ENCODE measurements around the gene SND1. TPM values are rescaled to one million over a fixed set of nuclear protein-coding genes. Genes with fewer than 3 reads are reported as not detected.

SND1 gene
- 100 to 1,000 TPM; 108 to 123 TPM for total RNA-seq
- long read RNA-seq, transcript SND1-201 (24 exons, 3,476 nt): major isoform, 61 of 150 reads
- long read RNA-seq, partial matches to known transcripts: 79 of 150 reads
- long read RNA-seq, other reads (novel, unspliced or antisense): 10 of 150 reads

- peak; percentile 94 for ATAC-seq
- intact Hi-C loops (cut with DNase I, micrococcal nuclease): no loop called here
- DNase-seq: peak; percentile 99 to 100
These were observed at the start of gene SND1 for GRCh38 chr7:127651556-127652332. TSS of gene SND1 (plus strand) at chr7:127652194. CDS start at chr7:127652374, 180 bp downstream.

DNA sequence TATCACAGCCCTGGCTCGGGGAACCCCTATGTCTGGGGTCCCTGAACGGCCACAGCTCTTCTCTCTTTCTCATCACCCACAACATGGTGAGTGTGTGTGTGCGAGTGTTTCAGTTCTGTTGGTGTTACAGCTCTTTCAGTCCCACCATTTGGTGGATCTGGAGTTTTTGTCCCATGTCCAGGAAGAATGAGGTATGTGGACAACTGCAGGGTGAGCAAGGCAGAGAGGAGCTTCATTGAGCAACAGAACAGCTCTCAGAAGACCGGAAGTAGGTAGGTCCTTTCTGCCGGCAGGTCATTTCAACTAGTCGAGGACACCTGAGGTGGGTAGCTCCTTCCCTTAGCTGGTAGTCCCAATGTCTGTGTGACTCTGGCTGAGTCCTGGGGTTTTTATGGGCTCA, 43.5 kb upstream of the SND1 start:
- no peak for ATAC-seq

DNA sequence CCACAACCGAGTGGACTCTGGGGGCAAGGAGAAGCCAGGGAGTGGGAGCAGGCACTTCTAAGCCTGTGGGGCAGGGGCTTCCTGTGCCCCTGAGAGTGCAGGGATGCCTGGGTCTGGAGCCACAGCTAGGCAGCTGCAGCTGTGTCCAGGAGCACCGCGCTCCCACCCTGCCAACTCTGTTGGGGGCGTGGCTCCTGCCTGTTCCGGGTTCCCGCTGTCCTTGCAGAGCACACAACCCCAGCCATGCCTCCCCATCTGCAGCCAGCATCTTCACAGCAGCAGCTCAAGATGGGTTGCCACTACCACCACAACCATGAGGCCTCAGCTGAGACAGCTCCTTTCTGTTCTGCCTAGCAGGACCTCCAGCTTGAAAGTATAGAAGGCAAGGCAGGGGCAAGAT, 42.7 kb upstream of the SND1 start:
- ATAC-seq (no peak), DNase-seq (no peak)
- intact Hi-C loops (cut with DNase I, micrococcal nuclease): no loop called here

More for the DNA sequence above, 43.5 kb upstream of the SND1 start:
- no peak for DNase-seq
- intact Hi-C loops (cut with DNase I, micrococcal nuclease): no loop called here

DNA sequence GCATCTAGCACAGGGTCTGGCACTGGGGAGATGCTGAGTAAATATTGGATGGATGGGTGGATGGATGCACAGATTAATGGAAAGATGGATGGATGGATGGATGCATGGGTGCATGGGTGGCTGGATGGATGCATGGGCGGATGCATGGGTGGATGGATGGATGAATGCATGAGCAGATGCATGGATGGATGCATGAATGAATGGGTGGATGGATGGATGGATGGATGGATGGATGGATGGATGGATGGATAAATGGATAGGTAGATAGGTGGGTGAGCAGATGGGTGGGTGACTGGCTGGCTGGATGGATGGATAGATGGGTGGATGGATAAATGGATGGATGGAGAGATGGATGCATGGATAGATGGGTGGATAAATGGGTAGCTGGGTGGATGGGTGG, 39.7 kb upstream of the SND1 start:
- ATAC-seq (no peak), DNase-seq (no peak)
- intact Hi-C loops (cut with DNase I, micrococcal nuclease): no loop called here

DNA sequence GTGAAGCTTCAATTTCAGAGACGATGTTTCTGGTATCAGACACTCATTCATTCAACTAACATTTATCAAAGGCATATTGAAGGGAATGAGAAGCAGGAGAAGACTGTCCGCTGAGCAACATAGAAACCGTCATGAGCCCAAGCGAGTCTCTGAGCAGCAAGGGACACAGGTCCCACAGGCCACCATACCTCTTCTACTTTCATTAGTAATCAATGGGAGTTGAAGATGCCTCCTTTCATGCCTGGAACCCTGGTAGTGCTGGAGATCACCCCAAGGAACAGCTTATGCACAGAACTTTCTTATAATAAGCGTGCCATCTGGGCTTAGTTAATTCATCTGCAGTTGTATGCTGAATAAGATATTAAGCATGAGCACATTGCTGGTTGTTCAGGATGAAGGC, 35.3 kb upstream of the SND1 start:
- ATAC-seq (no peak), DNase-seq (no peak)
- intact Hi-C loops (cut with DNase I, micrococcal nuclease): no loop called here

- ATAC-seq: no peak
- intact Hi-C loops (cut with DNase I, micrococcal nuclease): no loop called here
- no peak for DNase-seq
These were observed 34.0 kb upstream of the SND1 start, which contains the start of gene PAX4 for GRCh38 chr7:127618042-127618441. TSS of gene PAX4 (minus strand) at chr7:127618142. CDS start at chr7:127615928, 2,214 bp downstream.

GRCh38 chr7:127618775-127619174, 33.2 kb upstream of the SND1 start:
- intact Hi-C loops (cut with DNase I, micrococcal nuclease): no loop called here
- DNase-seq: no peak
- ATAC-seq: no peak

GRCh38 chr7:127619681-127620405, 32.2 kb upstream of the SND1 start:
- DNase-seq: no peak
- intact Hi-C loops (cut with DNase I, micrococcal nuclease): no loop called here
- peak; percentile 17 for ATAC-seq

- no peak for ATAC-seq
- DNase-seq: no peak
- intact Hi-C loops (cut with DNase I, micrococcal nuclease): no loop called here
These were observed 31.4 kb upstream of the SND1 start for GRCh38 chr7:127620406-127621233.

DNA sequence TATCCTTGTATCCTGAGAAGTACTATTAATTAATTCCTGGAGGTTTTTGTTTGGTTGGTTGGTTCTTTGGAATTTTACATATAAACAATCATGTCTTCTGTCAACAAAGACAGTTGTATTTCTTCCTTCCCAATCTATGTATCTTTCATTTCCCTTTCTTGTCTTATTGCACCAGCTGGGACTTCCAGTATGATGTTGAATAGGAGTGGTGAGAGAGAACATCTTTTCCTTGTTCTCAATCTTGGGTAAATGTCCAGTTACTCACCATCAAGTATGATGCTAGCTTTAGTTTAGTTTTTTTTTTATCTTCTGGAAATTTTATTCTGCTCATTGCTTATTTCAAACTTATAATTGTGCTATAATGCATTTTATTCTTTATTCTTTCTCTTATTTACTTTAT, 26.7 kb upstream of the SND1 start:
- DNase-seq: no peak
- no peak for ATAC-seq
- intact Hi-C loops (cut with DNase I, micrococcal nuclease): no loop called here

GRCh38 chr7:127628445-127628844, 23.5 kb upstream of the SND1 start:
- DNase-seq: no peak
- no peak for ATAC-seq
- intact Hi-C loops (cut with DNase I, micrococcal nuclease): no loop called here

GRCh38 chr7:127629268-127629854, 22.6 kb upstream of the SND1 start:
- DNase-seq (peak in 1 of 2 donors; percentile 34), ATAC-seq (peak; percentile 37)
- intact Hi-C loops (cut with DNase I, micrococcal nuclease): no loop called here

GRCh38 chr7:127632276-127632910, 19.6 kb upstream of the SND1 start:
- no peak for DNase-seq
- no peak for ATAC-seq
- intact Hi-C loops (cut with DNase I, micrococcal nuclease): no loop called here

- no peak for DNase-seq
- peak; percentile 64 for ATAC-seq
- intact Hi-C loops (cut with DNase I, micrococcal nuclease): no loop called here
These were observed 16.2 kb upstream of the SND1 start for GRCh38 chr7:127635659-127636285.

DNA sequence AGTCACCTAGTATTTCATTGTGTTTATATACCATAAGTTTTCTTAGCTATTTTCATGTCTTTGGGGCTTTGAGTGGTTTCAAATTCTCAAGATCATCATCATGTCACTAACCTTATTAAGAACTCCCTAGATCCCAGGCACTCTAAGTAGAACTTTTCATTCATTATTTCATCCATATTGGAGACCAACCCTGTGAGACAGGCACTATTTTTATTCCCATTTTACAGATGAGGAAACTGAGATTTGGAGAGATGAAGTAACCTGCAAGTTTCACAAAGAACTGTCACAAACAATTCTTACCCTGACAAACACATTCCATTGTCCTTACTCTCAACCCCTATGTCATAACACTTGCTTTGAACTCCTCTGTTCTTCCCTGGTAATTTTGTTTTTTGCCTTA, 13.8 kb upstream of the SND1 start:
- no peak for DNase-seq
- intact Hi-C loops (cut with DNase I, micrococcal nuclease): no loop called here
- ATAC-seq: no peak

DNA sequence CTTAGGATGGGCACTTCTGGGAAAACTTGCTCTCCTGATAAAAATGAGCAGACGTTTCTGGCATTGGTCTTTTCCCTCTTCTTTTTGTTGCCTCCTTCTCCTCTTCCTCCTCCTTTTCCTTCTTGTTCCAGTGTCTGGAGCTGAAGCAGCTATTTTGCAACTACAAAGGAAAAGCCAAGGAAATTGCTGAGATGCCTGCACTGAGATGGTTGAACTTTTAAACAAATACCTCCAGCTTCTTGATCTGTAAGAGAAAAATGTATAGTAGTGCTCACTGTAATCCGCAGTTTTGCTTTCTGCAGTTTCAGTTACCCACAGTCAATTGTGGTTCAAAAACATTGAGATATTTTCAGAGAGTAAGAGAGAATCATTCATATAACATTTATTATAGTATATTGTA, 7.5 kb upstream of the SND1 start:
- DNase-seq (no peak), ATAC-seq (no peak)
- intact Hi-C loops (cut with DNase I, micrococcal nuclease): no loop called here

GRCh38 chr7:127647636-127648035, 4.4 kb upstream of the SND1 start:
- intact Hi-C loops (cut with DNase I, micrococcal nuclease): no loop called here
- DNase-seq (no peak), ATAC-seq (no peak)

DNA sequence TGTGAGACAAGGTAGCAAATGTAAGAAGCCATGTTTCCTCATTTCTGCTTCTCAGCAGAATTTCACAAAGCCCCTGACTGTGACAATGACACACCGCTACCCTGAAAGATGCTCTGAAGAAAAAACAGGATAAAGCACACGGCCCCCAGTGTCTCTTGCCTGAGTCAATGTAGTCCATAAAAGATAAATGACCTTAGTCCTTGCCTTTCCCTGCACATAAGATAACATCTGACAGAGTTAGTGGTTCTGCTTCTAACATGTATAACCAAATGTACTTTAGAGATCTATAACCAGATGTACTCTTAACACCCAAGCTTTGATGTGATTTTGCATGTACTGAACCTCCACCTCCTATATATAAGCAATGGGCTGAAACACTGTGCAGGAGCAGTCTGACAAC, 3.0 kb upstream of the SND1 start:
- ATAC-seq: no peak
- intact Hi-C loops (cut with DNase I, micrococcal nuclease): no loop called here
- no peak for DNase-seq
